Middle frontal gyrus (tissue), 1 donor: Measurements from ENCODE around the gene TEKTIP1.
"Not testable (repeated sequence)": the region's sequence is repeated elsewhere in the genome, so short reads cannot be mapped to it uniquely, and the experiment has no call there.

Experiments
- DNase-seq: peaks from one replicate; pipeline ENCODE4 v3.0.0-alpha.2; 2015; ENCODE audit warnings: low spot score; ENCODE audit errors: extremely low spot score

TEKTIP1 gene

DNA sequence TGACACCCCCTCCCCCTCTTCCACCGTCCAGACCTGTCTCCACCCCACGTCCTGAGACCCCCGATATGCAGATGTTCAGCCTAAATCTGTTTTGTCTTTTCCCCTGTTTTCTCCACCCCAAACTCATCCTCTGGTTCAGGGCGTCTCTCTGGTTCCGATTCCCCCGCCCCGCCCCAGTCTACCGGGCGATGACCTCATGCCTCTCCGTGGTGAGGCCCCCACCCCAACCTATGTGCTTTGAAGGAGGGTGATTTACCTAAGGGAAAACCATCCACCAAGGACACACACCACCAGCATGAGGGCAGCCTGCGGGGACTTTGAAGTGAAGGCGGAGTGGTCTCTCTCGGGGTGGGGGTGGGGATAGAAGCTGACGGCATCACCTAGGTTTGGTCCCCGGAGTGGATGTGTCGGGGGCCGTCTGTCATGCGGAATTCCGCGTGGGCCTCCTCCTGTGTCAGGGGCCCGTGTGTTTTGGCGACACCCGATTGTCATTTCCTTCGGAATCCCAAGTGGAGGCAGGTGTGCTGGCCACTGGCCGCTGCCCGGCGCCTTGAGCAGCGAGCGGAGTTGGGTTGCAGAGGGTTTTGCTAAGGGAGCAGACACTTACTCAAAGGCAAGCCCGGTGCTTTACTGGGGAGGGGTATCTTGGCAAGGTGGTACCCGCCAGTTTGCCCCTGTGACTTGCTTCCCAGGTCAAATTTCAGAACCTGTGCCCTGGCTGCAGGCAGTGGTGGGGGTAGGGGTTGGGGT, 31.4 kb upstream of the TEKTIP1 start:
- no peak for DNase-seq

DNA sequence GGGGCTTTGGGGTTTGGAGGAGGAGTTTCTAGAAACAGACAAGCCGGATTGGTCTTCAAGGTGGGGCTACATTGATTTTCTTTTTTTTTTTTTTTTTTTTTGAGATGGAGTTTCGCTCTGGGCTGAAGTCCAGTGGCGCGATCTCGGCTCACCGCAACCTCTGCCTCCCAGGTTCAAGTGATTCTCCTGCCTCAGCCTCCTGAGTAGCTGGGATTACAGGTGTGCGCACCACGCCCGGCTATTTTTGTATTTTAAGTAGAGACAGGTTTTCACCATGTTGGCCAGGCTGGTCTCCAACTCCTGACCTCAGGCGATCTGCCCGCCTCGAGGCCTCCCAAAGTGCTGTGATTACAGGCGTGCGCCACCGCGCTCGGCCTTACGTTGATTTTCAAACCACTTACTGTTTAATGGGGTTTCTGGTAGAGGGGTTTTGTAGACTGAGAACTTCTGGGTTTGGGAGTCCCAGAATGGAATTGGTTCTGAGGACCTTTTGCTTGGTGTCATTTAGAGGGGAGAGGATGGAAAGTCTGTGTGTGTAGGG, 30.8 kb upstream of the TEKTIP1 start:
- DNase-seq, result not testable (repeated sequence)

DNA sequence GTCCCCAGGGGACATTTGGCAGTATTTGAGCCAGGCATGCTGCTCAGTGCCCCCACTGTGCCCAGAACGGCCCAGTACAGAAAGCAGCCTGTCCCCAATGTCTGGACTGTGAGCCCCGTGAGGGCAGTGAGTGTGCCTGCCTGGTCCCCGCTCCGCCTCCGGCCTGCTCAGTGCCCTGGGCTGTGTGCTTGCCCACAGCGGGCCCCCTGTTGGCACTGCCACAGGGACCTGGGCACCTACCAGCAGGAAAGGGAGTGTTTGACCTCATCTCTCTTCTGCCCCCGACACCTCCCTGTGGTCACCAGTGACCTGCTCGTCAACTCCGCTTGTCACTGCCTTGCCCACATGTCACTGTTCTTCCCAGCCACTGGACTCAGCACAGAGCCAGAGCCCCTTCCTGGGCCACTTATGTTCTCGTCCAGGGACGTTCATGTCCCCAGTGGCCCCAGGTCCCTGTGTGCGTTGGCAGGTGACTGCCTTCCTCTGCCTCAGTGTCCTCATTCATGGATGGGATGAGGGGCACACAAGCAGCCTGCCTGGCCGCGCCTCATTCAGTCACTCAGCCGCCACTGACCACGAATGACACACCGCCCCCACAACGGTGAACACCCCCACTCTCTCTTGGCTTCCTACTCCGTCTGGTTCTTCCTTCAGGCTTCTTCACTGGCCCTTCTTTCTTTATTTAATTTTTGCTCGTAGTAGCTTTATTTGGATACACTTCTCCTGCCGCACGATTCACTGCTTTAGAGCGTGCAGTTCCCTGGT, 30.0 kb upstream of the TEKTIP1 start:
- DNase-seq, result no peak

DNA sequence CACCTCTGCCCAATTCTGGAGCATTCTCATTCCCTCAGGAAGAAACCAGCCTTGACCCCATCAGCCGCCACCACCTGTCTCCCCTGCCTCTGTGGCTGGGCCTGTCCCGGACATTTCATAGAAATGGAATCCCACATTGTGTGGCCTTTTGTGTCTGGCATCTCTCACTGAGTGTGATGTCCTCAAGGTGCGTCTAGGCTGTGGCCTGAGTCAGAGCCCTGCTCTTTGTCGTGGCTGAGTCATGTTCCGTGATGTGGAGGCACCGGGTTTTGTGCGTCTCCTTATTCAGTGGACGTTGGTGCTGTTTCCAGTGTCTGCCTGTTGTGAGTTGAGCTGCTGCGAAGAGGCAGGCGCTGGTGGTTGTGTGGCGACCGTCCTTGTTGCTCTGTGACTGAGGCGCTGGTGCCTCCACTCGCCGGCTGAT, 29.4 kb upstream of the TEKTIP1 start:
- no peak for DNase-seq

DNA sequence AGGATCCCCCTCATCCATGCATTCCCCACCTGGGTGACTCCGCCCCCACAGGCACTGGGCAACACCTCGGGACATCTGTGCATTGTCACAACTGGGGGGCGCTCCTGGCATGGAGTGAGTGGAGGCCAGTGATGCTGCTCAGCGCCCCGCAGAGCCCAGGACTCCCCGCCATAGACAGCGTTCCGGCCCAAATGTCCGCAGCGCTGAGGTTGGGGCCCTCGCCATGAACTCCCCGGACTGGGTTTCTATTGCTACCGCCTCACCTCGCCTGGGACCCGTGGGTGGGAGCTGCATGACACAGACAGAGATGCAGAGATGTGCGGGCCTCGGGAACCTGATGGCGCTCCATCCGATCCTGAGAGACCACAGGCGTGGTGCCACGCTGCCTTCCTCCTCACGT, 28.2 kb upstream of the TEKTIP1 start:
- no peak for DNase-seq

DNA sequence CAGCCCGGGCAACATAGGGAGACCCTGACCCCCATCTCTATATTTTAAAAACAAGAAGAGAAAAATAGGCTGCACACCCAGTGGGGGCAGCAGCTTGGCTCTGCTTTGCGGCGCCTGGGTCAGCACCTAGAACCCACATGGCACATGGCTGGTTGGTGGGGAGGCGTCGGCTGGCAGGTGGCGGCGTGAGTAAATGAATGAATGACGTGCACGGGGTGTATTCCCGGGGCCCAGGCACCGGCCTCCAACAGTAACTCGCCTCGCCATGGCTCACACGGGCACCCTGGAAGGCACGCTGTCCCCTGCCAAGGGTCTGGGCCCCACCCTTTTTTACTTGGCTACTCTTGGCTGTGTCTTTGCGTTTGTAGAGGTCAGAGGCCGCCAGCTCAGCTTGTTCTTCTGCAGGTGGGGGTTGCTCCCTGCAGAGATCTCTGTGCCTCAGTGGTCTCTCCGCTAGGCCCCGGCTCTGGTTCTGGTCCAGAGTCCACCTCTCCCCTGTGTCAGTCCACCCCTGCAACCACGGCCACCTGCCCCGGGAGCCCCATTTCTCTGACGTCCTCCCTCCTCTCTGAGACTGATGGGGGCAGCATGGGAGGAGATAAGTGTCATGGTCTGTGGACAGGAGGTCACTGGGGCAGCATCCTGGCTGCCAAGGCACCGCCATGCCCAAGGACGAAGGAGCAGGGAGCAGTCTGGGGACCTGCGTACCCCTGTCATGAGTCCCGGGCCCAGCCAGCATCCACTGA, 27.3 kb upstream of the TEKTIP1 start:
- no peak for DNase-seq

DNA sequence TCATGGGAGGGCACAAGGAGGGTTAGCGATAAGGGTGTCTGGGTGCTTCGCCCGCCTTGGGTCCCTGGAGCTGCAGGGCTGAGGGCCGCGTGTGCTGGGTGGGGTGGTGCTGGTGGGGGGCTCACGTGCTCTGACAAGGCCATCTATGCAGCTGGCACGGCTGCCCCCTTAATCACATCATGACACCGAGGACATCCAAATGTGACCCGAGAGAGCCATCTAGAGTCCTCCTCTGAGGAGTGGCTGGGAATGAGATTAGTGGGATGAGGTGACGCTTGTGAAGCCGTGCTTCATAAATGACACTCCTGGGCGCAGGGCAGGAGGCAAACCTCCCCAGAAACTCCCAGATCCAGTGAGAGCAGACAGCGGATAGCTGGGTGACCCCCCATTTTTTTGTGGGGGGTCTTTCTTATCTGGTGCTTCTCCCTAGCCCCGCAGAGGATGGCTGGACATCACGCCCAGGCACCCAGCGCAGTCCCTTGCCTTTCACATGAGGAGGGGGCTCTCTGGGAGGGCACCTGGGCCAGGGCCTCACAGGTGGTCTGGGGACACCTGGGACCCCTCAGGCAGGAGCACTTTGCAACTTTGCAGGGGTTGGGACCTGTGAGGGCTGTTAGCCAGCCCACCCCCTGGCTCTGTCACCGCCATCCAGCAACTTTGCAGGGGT, 26.3 kb upstream of the TEKTIP1 start:
- no peak for DNase-seq

DNA sequence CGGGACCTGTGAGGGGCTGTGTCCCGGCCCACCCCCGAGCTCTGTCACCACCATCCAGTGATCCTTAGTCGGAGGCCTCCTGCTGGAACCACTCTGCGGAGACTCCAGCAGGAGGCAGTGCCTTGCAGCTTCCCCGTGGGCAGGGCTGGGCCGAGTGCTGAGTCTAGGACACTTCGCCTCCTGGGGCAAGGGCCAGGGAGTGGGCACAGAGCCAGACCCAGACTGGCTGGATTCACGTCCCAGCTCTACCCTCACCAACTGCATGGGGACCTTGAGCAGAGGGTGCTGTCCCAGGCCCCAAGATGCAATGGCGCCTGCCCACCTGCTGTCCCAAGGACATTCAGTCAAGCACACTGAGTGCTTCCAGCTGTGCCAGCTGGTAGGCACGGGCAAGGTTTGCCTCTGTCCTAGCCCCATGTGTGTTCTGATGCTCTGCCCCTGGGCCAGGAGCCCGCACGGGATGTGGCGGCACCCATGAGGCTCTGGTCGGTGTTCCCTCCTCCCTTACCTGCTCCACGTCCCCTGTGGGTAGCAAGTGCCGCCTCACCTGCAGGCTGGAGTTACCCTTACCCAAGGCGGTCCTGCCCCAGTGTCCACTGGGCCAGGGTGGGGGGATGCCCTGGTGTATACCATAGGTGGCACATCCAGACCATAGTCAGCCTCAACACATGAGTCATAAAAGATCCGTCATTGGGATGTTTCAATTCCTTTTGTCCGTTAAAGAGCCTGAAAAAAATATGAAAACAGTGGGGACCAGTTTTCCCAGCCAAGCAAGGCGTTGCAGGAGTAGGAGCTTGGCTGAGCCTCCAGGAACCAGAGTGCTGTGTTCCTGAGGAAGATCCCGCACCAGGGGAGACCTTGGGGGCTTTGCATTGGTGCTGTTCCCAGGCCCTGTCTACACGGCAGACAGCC, 25.5 kb upstream of the TEKTIP1 start:
- no peak for DNase-seq

DNA sequence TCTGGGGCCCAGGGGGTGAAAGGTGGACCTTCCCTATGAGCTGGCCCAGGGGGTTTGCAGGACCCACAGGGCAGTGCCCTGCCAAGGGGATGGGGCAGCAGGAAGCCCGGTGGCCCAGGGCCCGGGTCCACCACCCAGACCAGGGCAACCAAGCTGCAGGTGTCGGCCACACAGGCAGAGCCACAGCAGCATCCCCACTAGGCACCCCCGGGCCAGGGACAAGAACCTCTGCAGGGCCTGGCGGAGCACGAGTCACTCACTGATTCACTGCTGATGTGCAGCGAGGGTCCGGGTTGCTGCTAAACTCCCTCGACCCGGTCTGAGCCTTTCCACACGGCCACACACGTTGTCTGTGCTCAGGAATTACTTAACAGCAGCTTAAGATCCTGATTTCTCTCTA, 24.0 kb upstream of the TEKTIP1 start:
- DNase-seq, result no peak

DNA sequence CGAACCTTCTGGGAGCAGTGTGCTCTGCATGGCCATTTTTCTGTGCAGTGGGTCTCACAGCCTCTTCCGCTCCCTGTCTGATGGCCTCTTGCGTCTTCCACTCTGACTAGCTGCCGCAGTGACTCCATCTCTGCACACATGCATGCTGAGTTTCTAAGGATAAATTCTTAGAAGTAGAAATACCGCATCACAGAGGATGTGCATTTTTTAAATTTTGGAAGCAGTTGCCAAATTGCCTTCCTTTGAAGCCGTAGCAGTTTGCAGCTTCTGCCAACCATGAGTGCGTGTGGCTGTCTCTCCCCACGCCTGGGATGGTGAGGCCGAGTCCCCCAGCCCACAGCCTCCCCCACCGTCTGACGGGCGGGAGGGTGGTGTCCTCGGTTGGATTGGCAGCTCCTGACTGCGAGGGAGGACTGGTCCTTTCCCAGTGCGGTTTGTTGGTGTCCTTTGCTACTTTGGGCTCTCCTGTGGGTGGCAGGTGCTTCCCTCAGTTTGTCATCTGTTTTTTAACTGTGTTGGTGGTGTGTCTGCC, 23.0 kb upstream of the TEKTIP1 start:
- no peak for DNase-seq

DNA sequence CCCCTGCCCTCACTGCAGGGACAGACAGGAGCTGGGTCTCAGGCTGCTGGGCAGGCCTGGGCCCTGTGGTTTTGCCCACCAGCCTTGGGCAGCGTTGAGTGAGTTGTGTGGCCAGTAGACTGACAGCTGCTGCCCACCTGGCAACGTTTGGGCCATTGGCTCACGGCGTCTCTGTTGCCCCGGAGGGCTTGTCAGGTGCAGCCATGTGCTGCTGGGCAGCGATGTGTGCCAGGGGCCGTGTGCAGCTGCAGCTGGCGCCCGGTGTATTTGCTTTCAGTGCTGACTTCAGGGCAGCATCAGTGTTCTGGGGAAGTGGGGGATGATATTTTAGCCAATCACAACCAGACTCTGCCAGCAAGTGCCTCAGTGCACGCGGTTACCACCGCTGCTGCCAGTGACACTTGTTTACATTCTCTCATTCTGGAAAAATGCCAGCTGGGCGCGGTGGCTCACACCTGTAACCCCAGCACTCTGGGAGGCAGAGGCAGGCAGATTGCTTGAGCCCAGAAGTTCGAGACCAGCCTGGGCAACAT, 22.2 kb upstream of the TEKTIP1 start:
- no peak for DNase-seq

DNA sequence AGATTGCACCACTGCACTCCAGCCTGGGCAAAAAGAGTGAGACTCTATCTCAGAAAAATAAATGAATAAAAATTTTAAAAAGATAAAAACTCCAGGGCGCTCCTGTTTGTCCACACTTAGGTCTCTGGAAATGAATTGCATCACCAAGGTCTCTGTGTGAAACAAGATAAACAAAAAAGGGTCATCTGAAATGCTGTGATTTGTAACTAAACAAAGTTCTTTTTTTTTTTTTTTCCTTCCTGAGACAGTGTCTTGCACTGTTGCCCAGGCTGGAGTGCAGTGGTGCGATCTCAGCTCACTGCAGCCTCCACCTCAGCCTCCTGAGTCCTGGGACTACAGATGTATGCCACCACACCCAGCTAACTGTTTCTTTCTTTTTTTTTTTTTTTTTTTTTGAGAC, 21.3 kb upstream of the TEKTIP1 start:
- DNase-seq, result no peak

DNA sequence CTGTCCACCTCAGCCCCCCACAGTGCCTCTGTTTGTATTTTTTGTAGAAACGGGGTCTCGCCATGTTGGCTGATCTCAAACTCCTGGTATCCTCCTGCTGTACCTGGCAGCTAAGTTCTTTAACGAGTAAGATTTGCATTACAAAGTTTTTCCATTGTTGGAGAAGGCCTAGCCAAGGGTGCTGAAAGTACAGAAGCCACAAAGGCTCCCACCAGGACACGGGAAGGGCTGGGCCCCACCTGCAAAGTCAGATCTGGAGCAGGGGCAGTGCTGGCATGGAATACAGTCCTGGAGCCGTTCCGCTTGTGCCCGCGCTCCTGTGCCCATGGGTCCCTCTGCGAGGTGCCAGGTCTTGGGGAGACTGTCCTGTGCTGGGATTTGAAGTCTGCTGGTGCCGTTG, 20.7 kb upstream of the TEKTIP1 start:
- no peak for DNase-seq

DNA sequence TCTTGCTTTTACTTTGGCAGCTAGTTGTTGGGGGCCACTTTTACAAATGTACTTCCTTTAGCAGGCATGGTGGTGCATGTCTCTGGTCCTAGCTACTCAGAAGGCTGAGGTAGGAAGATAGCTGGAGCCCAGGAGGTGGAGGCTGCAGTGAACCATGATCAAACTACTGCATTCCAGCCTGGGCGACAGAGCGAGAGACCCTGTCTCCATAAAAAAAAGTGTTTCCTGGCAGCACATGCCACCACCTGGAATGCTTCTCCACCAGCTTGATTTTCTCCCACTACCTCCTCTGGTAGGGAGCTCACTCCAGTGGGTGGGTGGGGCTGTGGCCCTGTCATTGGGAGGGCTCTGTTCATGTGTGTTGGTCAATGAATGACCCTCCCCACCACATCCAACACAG, 20.3 kb upstream of the TEKTIP1 start:
- no peak for DNase-seq

DNA sequence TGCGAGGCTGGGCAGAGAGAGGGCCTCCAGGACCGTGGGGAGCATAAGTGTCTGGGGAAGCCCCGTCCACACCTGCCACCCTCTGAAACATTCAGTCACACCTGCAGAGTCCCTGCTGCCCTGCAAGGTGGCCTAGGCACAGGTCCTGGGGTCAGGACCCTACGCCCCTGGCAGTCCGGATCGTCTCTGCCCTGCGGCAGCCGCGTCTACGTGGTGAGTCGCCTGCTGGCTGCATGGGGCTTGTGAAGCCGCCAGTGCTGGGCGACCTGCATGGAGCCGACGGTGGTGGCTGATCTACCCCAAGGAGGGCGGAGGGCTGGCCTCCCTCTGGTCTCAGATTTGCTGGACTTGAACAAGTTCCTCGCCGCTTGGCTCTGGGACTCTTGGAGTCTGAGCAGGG, 19.8 kb upstream of the TEKTIP1 start:
- DNase-seq, result no peak

DNA sequence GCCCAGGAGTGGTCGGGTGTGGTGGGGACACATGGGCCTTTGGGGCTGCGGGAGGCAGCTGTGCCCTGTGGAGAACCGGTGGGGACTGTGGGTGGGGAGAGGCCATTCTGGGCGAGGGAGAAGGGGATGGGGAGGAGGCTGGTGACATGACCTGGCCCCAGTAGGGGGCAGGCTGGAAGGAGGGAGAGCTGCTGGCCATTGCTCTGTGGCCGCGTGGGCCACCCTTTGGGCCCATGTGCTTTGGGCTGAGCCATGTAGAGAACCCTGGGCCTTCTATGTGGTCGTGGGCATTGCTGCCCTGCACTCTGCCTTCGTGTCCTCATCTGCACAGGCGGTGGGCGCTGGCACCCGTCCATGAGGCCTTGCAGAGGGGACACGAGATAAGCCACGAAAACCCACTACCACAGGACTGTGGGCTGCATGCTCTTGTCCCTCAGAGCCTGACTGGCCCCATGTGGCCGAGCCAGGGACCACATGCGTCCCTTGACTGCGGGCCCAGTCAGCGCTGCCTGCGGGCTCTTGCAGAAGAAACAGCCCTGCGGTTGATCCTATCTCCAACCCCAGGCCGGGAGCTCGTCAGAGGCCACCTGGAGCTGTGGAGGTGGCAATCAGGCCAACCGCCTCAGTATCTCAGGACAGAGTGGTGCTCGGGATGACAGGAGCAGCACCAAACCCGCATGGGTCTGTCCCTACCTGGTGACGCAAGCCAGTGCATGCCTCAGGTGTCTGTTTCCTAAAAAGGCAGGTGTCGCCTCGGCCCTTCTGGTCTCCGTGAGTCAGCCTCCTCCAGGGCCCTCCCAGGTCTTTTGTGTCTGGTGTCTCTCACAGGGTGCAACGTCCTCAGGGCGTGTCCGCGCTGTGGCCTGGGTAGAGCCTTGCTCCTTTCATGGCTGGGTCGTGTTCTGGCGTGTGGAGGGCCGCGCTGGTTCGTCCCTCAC, 18.5 kb upstream of the TEKTIP1 start:
- DNase-seq, result no peak

DNA sequence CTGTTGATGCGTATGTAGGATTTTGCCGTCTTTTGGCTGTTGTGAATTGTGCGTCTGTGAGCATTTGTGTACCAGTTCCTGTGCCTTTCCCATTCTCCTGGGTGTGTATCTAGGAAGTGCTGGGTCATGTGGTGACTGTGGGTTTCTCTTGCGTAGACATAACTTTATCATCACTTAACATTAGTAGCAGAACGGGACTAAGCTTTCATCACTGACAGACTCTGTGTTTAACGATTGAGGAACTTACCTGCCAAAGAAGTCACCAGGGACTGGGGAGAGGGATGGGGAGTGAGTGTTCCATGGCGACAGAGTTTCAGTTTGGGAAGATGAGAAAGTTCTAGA, 17.9 kb upstream of the TEKTIP1 start:
- DNase-seq, result no peak

DNA sequence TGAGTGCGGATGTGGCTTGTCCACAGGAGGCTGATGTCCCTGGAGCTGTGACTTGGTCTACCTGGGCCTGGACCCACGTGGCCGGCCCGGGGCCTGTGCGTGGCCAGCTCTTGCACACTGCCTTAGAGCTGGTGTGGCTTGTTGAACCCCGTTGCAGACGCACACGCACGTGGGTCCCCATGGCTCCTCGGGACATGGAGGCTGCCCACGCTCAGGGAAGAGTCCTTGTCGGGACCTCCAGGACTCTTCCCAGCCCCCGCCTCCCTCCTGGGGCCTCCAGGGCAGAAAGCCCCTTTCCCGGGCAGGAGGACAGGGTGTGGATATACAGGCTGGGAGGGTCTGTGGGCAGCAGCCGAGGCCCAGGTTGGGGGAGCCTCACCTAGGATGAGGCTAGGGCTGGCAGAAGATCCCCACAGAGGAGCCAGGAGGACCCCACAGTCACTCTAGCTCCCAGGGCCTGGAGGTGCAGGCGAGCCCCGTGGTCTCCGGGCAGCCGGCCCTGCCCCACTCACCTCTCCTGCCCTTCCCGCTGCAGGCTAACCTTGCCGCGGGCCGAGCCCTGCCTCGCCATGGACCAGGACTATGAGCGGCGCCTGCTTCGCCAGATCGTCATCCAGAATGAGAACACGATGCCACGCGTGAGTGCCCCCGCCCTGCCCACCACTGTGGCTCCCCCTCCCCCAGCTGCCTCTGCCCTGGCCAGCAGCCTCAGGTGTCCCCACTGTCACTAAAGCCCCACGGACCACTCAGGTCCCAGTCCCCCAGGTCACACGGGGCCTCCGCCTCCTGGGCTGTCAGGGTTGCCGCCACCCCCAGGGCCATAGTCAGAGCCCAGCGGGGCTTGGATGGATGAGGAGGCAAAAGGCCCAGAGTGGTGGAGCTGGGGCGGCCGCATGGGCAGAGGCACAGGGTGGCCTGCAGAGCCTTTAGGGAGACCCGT, 16.3 kb upstream of the TEKTIP1 start:
- DNase-seq, result no peak
